BLaER1 treated with 17β-estradiol and CSF1 and Interleukin-3, amounts not matched to agents 10 nM and 100 nM (cell line): ENCODE measurements around the gene PNCK.
"Not testable (repeated sequence)": the region's sequence is repeated elsewhere in the genome, so short reads cannot be mapped to it uniquely, and the experiment has no call there.

Source experiments
- H3K27ac ChIP-seq, 11 experiments: shearing (Covaris generic); formaldehyde crosslinking; 2 replicates each; pipeline ENCODE4 v1.8.1; 2022
- H3K27me3 ChIP-seq, 11 experiments: shearing (Covaris generic); formaldehyde crosslinking; 2 replicates each; pipeline ENCODE4 v1.8.1; 2022
- H3K36me3 ChIP-seq, 11 experiments: shearing (Covaris generic); formaldehyde crosslinking; 2 replicates each; pipeline ENCODE4 v1.8.1; 2022
- H3K4me1 ChIP-seq, 10 experiments: shearing (Covaris generic); formaldehyde crosslinking; 2 replicates each; pipeline ENCODE4 v1.8.1; 2022
- H3K4me2 ChIP-seq, 11 experiments: shearing (Covaris generic); formaldehyde crosslinking; 2 replicates each; pipeline ENCODE4 v1.8.1; 2022
- H3K4me3 ChIP-seq, 10 experiments: shearing (Covaris generic); formaldehyde crosslinking; 2 replicates each; pipeline ENCODE4 v1.8.1; 2022
- H3K9ac ChIP-seq, 11 experiments: shearing (Covaris generic); formaldehyde crosslinking; 2 replicates each; pipeline ENCODE4 v1.8.1; 2022
- H3K9me3 ChIP-seq, 11 experiments: shearing (Covaris generic); formaldehyde crosslinking; replicated peaks in 1 of 11; 2 replicates each; pipeline ENCODE4 v1.8.1; 2022
- H4K20me1 ChIP-seq, 11 experiments: shearing (Covaris generic); formaldehyde crosslinking; 2 replicates each; pipeline ENCODE4 v1.8.1; 2022
- Cebpa-rat ChIP-seq, 11 experiments: shearing (Covaris generic); IDR thresholded peaks; 2 replicates each; pipeline ENCODE4 v1.8.1; 2022

The PNCK gene

DNA sequence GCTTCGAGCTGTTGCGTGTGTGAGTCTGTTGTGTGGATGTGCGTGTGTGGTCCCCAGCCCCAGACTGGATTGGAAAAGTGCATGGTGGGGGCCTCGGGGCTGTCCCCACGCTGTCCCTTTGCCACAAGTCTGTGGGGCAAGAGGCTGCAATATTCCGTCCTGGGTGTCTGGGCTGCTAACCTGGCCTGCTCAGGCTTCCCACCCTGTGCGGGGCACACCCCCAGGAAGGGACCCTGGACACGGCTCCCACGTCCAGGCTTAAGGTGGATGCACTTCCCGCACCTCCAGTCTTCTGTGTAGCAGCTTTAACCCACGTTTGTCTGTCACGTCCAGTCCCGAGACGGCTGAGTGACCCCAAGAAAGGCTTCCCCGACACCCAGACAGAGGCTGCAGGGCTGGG, 22.5 kb upstream of the PNCK start:
- peaks cover 37 to 73% (median 49%) of the 10 kb centered on the region in 11 experiments for H3K27me3 ChIP-seq
- no peak for TF ChIP-seq Cebpa-rat (IDR thresholded peaks at IDR 0.05)
- peaks cover 21 to 86% (median 66%) of the 10 kb centered on the region in 11 experiments; a peak in 21 of 22 replicates for H4K20me1 ChIP-seq
- H3K9me3 ChIP-seq, result peaks cover 0 to 4% (median 0%) of the 10 kb centered on the region in 11 experiments; a peak in 1 of 22 replicates
- H3K4me3 ChIP-seq, result no peak overlapping the region
- H3K4me1 ChIP-seq, result peaks cover 5 to 24% (median 20%) of the 10 kb centered on the region in 10 experiments
- no peak overlapping the region for H3K4me2 ChIP-seq
- H3K9ac ChIP-seq, result no peak overlapping the region
- peaks cover under 1 to 42% (median 19%) of the 10 kb centered on the region in 11 experiments; a peak in 13 of 22 replicates for H3K36me3 ChIP-seq
- no peak overlapping the region for H3K27ac ChIP-seq

DNA sequence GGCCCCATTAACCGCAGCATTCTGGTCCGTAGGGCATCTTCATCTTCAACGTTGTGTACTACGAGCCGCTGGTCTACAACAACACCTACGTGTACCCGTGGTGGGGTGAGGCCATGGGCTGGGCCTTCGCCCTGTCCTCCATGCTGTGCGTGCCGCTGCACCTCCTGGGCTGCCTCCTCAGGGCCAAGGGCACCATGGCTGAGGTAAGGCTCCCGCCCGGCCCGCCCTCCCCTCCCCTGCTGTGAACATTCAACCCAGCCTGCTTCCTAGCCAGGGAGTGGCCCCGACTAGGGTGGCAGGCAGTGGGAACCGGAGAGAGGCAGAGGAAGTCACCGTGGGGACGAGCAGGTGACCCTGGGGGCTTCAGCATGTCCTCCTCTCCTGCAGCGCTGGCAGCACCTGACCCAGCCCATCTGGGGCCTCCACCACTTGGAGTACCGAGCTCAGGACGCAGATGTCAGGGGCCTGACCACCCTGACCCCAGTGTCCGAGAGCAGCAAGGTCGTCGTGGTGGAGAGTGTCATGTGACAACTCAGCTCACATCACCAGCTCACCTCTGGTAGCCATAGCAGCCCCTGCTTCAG, 21.2 kb upstream of the PNCK start:
- H3K9me3 ChIP-seq, result peaks cover 0 to 12% (median 6%) of the 10 kb centered on the region in 11 experiments; a peak in 9 of 22 replicates

DNA sequence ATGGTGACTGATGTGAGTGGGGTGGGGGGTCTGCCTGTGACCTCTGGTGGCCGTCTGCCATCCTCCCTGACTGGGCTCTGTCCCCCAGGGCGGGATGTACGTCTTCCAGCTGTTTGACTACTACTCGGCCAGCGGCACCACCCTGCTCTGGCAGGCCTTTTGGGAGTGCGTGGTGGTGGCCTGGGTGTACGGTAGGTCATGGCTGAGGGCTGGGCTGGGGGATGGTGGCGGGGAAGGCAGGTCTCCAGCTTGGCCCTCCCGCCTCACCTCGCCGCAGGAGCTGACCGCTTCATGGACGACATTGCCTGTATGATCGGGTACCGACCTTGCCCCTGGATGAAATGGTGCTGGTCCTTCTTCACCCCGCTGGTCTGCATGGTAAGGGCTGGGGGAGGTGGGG, 20.6 kb upstream of the PNCK start:
- H3K27ac ChIP-seq, H3K4me3 ChIP-seq, H3K4me2 ChIP-seq, H3K9ac ChIP-seq: not testable (repeated sequence)
- peaks cover 0 to 16% (median 10%) of the 10 kb centered on the region in 11 experiments; a peak in 9 of 22 replicates for H3K9me3 ChIP-seq
- peaks cover 24 to 68% (median 41%) of the 10 kb centered on the region in 11 experiments for H3K27me3 ChIP-seq
- H3K4me1 ChIP-seq, result peaks cover 0 to 20% (median 10%) of the 10 kb centered on the region in 10 experiments; a peak in 12 of 20 replicates
- peaks cover 10 to 82% (median 48%) of the 10 kb centered on the region in 11 experiments; a peak in 21 of 22 replicates for H4K20me1 ChIP-seq
- H3K36me3 ChIP-seq, result peaks cover 0 to 25% (median 11%) of the 10 kb centered on the region in 11 experiments; a peak in 13 of 22 replicates

More for the DNA sequence above, 21.2 kb upstream of the PNCK start:
- H3K27me3 ChIP-seq, result peaks cover 30 to 69% (median 42%) of the 10 kb centered on the region in 11 experiments
- H3K4me2 ChIP-seq, result no peak overlapping the region
- H3K36me3 ChIP-seq, result peaks cover 0 to 30% (median 15%) of the 10 kb centered on the region in 11 experiments; a peak in 13 of 22 replicates
- H3K9ac ChIP-seq, result no peak overlapping the region
- no peak overlapping the region for H3K27ac ChIP-seq
- no peak for TF ChIP-seq Cebpa-rat (IDR thresholded peaks at IDR 0.05)
- no peak overlapping the region for H3K4me3 ChIP-seq
- peaks cover 10 to 82% (median 52%) of the 10 kb centered on the region in 11 experiments; a peak in 21 of 22 replicates for H4K20me1 ChIP-seq
- H3K4me1 ChIP-seq, result peaks cover 0 to 18% (median 10%) of the 10 kb centered on the region in 10 experiments; a peak in 12 of 20 replicates

DNA sequence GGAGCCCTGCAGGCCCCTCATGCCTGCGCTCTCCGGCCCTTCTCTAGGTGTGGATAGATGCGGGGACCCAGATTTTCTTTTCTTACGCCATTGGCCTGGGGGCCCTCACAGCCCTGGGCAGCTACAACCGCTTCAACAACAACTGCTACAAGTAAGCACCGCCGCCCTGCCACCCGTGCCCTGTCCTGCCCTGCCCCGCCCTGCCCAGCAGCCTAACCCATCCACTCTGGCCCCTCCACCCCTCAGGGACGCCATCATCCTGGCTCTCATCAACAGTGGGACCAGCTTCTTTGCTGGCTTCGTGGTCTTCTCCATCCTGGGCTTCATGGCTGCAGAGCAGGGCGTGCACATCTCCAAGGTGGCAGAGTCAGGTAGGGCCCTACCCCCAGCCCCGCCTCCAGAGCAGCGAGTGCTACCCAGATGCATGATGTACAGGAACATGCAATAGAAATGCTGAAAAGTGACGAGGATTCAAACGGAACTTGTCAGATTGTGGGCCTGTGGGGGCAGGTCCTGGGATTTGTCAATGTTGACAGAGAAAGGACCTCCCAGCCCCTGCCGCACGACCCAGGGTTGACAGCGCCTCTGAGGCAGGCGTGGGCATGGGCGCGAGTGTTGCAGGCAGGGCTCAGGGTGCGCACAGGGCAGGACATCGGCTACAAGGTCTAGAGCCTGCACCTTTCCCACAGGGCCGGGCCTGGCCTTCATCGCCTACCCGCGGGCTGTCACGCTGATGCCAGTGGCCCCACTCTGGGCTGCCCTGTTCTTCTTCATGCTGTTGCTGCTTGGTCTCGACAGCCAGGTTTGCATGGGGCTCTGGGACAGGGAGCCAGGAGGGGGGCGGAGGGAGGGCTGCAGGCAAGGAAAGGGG, 19.8 kb upstream of the PNCK start:
- no peak for TF ChIP-seq Cebpa-rat (IDR thresholded peaks at IDR 0.05)
- Histone ChIP-seq H3K9ac (no peak overlapping the region), H3K36me3 (peaks cover 0 to 17% (median 3%) of the 10 kb centered on the region in 11 experiments; a peak in 11 of 22 replicates), H3K4me3 (no peak overlapping the region), H3K9me3 (peaks cover 0 to 16% (median 10%) of the 10 kb centered on the region in 11 experiments; a peak in 9 of 22 replicates), H3K4me2 (peak overlapping the region in 5 of 11 experiments; percentile 32 to 53 (median 49); a peak in 4 of 22 replicates), H4K20me1 (peaks cover 3 to 73% (median 40%) of the 10 kb centered on the region in 11 experiments; a peak in 21 of 22 replicates), H3K27me3 (peaks cover 17 to 67% (median 40%) of the 10 kb centered on the region in 11 experiments), H3K27ac (no peak overlapping the region), H3K4me1 (peaks cover 0 to 20% (median 10%) of the 10 kb centered on the region in 10 experiments; a peak in 12 of 20 replicates)

DNA sequence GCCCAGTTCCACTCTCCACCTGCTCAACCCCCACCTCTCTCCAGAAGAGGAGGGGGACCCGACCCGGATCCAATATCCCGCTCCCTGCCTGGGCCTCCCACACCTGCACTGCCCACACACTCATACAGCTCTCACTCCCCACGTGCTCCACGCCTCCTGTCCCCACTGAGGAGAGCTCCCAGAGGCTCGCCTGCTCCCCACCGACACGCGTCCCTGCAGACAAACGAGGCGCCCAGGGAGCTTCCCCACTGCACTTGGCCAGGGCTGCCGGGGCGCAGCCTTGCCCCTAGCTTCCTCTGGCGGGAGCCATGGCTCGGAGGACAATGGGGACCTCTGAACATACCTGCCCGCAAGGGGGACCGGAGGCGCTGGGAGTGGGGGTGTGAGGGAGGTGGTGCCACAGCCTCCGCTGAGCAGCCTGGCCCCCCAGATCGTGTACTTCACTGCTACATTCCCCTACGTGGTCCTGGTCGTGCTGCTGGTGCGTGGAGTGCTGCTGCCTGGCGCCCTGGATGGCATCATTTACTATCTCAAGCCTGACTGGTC, 19.1 kb upstream of the PNCK start:
- Histone ChIP-seq H3K4me1 (peaks cover 0 to 20% (median 10%) of the 10 kb centered on the region in 10 experiments; a peak in 12 of 20 replicates), H3K4me3 (no peak overlapping the region), H4K20me1 (peaks cover 0 to 66% (median 33%) of the 10 kb centered on the region in 11 experiments; a peak in 19 of 22 replicates), H3K27ac (no peak overlapping the region), H3K9ac (peak overlapping the region in 1 of 11 experiments; percentile 18; a peak in 1 of 22 replicates), H3K36me3 (peaks cover 0 to 14% (median 0%) of the 10 kb centered on the region in 11 experiments; a peak in 7 of 22 replicates), H3K9me3 (peaks cover 0 to 16% (median 10%) of the 10 kb centered on the region in 11 experiments; a peak in 9 of 22 replicates), H3K4me2 (peak overlapping the region in 6 of 11 experiments; percentile 32 to 53 (median 42); a peak in 12 of 22 replicates), H3K27me3 (peaks cover 11 to 62% (median 34%) of the 10 kb centered on the region in 11 experiments; a peak in 21 of 22 replicates)
- no peak for TF ChIP-seq Cebpa-rat (IDR thresholded peaks at IDR 0.05)

DNA sequence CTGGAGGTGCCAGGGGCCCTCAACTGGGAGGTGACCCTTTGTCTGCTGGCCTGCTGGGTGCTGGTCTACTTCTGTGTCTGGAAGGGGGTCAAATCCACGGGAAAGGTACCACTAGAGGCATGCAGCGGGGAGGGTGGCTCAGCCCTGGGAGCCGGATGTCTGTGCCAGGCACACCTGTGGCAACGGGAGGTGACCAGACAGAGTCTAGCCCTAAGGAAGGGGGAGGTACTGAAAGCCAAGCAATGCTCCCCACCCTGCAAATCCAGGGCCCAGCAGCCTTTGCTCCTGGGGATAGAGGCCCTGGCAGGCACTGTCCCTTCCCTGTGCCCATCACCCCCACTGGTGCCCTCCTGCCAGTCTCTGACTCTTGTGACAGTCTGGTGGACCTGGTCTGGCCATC, 18.4 kb upstream of the PNCK start:
- Histone ChIP-seq H3K9ac (no peak overlapping the region), H3K4me3 (no peak overlapping the region), H3K4me1 (peaks cover 0 to 20% (median 11%) of the 10 kb centered on the region in 10 experiments; a peak in 12 of 20 replicates), H3K9me3 (peaks cover 0 to 19% (median 10%) of the 10 kb centered on the region in 11 experiments; a peak in 11 of 22 replicates), H3K27me3 (peaks cover 11 to 55% (median 29%) of the 10 kb centered on the region in 11 experiments; a peak in 21 of 22 replicates), H4K20me1 (peaks cover 0 to 60% (median 29%) of the 10 kb centered on the region in 11 experiments; a peak in 18 of 22 replicates), H3K36me3 (peaks cover 0 to 9% (median 0%) of the 10 kb centered on the region in 11 experiments; a peak in 3 of 22 replicates), H3K27ac (no peak overlapping the region), H3K4me2 (peak overlapping the region in 6 of 11 experiments; percentile 32 to 53 (median 42); a peak in 11 of 22 replicates)
- no peak for TF ChIP-seq Cebpa-rat (IDR thresholded peaks at IDR 0.05)

DNA sequence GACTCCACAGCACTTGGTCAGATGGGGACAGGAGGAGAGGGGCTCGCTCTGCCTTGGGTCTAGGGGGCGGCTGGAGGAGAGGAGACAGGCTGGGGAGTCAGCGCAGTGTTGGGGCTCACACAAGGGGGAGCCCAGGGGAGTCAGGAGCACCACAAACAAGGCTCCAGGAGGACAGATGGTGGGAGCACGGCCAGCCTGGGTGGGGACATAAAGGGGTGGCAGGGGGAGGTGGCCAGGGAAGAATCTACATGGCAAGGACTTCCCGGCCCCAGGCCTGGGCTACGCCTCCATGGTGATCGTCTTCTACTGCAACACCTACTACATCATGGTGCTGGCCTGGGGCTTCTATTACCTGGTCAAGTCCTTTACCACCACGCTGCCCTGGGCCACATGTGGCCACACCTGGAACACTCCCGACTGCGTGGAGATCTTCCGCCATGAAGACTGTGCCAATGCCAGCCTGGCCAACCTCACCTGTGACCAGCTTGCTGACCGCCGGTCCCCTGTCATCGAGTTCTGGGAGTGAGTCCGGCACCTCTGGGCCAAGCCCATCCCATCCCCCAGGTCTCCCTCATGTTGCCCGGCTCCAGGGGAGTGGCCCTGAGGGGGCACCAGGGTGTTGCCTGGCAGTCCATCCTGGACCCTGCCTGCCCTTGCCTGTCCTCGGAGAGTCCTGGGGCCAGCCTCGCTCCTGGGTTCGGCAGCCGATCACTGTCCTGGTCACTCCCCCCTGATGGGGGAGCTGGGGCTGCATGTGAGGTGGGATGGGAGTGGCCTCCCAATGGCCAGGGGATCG, 17.6 kb upstream of the PNCK start:
- peaks cover 0 to 25% (median 13%) of the 10 kb centered on the region in 11 experiments; a peak in 11 of 22 replicates for H3K9me3 ChIP-seq
- H3K27ac ChIP-seq, H3K4me2 ChIP-seq: not testable (repeated sequence)

More for the DNA sequence above, 17.6 kb upstream of the PNCK start:
- Histone ChIP-seq H3K27me3 (peaks cover 11 to 48% (median 25%) of the 10 kb centered on the region in 11 experiments; a peak in 21 of 22 replicates), H3K4me1 (peaks cover 0 to 20% (median 11%) of the 10 kb centered on the region in 10 experiments; a peak in 12 of 20 replicates), H4K20me1 (peaks cover 0 to 53% (median 26%) of the 10 kb centered on the region in 11 experiments; a peak in 18 of 22 replicates)
- not testable (repeated sequence) for H3K9ac ChIP-seq, H3K36me3 ChIP-seq, H3K4me3 ChIP-seq
